Erythroblast (primary cell): ENCODE results near the gene PRDM2.

Source experiments
- GATA1 ChIP-seq: IDR thresholded peaks from 2 replicates; pipeline ENCODE4 v1.6.1; 2011; ENCODE audit warnings: low read depth, mild to moderate bottlenecking, control low read depth, low read length, moderate library complexity
- POLR2A ChIP-seq: IDR thresholded peaks from 2 replicates; pipeline ENCODE4 v1.6.1; 2011; ENCODE audit warnings: mild to moderate bottlenecking, low read length

GRCh38 chr1:13700521-13701270 is 708 bp downstream of the PRDM2 start:
- TF ChIP-seq POLR2A: no peak
- TF ChIP-seq GATA1: no peak
